ENCODE data around the gene VWDE. TPM values are rescaled to one million over a fixed set of nuclear protein-coding genes. Genes with fewer than 3 reads are reported as not detected.

The VWDE gene
- total and polyA plus RNA-seq, 2 of the 8 experiments (the other 6 are each of a cell fraction or from before 2014, with no cell fraction given), result 11.0 to 21.2 TPM

DNA sequence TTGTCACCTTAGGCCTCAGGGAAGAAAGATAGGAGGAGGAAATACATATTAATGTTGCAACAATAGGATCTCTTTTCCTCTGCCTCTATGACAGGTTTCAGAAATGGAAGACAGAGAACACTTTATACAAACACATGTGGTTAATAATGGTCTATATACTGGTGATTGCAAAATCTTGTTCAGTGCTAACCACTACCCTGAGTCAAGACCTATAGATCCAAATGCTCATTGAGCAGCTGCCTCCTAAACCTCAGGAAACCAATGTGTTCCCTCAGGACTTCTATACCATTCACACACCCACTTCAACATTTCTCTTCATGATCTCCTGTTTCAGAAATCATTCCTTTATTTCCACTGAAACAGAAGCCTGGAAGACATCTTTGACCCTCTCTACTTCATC lies 32.5 kb upstream of the VWDE start (continued):
- TF ChIP-seq CHD7 (IDR thresholded peaks at IDR 0.05; ENCODE audit: insufficient replicate concordance, low read length) (no peak), JUN (IDR thresholded peaks at IDR 0.05; ENCODE audit: low read depth, low read length) (no peak), GABPA (IDR thresholded peaks at IDR 0.05; ENCODE audit: borderline replicate concordance, insufficient read depth, low read length) (no peak), TAF7 (optimal IDR thresholded peaks at IDR 0.05; ENCODE audit: borderline replicate concordance, low read depth, low read length) (no peak), KDM1A (IDR thresholded peaks at IDR 0.05; ENCODE audit: borderline replicate concordance, low read length) (no peak), FOSL1 (IDR thresholded peaks at IDR 0.05; ENCODE audit: insufficient read depth, low read depth, low read length) (no peak), RAD21 (IDR thresholded peaks at IDR 0.05 in 1 of 2, conservative IDR thresholded peaks at IDR 0.05 in 1 of 2; ENCODE audit: low read depth in 2 of 2, low read length in 2 of 2) (no peak), EGR1 (IDR thresholded peaks at IDR 0.05; ENCODE audit: borderline replicate concordance, low read depth, low read length) (no peak), HDAC2 (IDR thresholded peaks at IDR 0.05; ENCODE audit: borderline replicate concordance in 1 of 2, low read depth in 2 of 2, low read length in 2 of 2) (no peak), YY1 (IDR thresholded peaks at IDR 0.05; ENCODE audit: low read depth, low read length) (no peak)

All from H1 (cell line).